ENCODE results near the gene CREB5.
"Not testable (repeated sequence)": the region's sequence is repeated elsewhere in the genome, so short reads cannot be mapped to it uniquely, and the experiment has no call there.

CREB5 gene

DNA sequence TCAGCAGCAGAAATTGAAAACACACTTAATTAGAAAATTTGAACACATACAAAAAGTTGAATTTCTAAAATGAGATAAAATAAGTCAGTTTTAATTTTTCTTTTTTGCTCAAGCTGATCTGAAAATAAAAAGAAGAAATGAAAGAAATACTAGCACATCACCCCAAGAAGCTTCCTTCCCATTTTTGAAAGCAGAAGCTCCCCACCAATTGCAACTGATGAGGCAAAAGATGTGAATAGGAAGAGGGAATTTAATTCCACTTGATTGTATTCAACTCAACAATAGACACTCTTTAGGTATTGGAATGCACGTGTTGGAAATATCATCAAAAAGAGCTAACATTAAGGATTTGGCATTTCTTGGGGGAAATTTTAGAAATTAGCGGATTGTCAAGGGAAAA, 370.0 kb downstream of the CREB5 start:
- no peak for TF ChIP-seq CTCF (IDR thresholded peaks at IDR 0.05; ENCODE audit: insufficient read depth, missing control alignments)
- DNase-seq (ENCODE audit: insufficient read length, low spot score) = no peak
- FAIRE-seq = no peak

- DNase-seq (ENCODE audit: insufficient read length, low spot score) (no peak), FAIRE-seq (no peak)
- no peak for TF ChIP-seq CTCF (IDR thresholded peaks at IDR 0.05; ENCODE audit: insufficient read depth, missing control alignments)
Measured at GRCh38 chr7:28784171-28784902, 372.0 kb downstream of the CREB5 start.

GRCh38 chr7:28785041-28785995, 373.0 kb downstream of the CREB5 start:
- no peak for FAIRE-seq
- no peak for DNase-seq (ENCODE audit: insufficient read length, low spot score)
- TF ChIP-seq CTCF (IDR thresholded peaks at IDR 0.05; ENCODE audit: insufficient read depth, missing control alignments) = no peak

DNA sequence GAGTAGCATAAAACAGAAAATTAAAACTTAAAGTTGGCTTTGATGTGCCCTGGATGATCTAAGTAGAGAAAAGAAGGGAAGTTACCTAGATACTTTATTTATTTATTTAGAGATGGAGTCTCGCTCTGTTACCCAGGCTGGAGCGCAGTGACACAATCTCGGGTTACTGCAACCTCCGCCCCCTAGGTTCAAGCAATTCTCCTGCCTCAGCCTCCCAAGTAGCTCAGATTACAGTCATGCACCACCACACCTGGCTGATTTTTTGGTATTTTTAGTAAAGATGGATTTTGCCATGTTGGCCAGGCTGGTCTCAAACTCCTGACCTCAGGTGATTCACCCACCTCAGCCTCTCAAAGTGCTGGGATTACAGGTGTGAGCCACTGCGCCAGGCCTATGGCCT, 373.8 kb downstream of the CREB5 start:
- not testable (repeated sequence) for DNase-seq (ENCODE audit: insufficient read length, low spot score); FAIRE-seq

DNA sequence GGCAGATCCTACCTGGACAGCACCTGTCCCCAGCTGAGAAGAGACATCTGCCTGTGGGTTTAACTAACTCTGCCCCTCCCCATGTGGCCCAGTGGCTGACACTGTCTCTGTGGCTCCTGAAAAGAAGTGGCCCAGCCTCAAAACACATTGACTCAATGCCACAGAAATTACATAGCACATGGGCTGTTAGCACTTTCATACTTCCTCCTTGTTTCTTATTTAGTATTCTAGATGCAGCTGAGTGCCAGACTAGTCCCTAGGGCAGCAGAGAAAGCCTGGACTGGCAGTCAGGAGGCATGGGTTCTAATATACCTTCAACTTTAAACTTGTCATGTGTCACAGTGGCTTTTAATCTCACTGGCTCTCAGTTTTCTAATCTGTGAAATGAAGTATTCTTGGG, 374.8 kb downstream of the CREB5 start:
- TF ChIP-seq CTCF (IDR thresholded peaks at IDR 0.05; ENCODE audit: insufficient read depth, missing control alignments) = no peak
- FAIRE-seq = no peak
- DNase-seq (ENCODE audit: insufficient read length, low spot score) = no peak

DNA sequence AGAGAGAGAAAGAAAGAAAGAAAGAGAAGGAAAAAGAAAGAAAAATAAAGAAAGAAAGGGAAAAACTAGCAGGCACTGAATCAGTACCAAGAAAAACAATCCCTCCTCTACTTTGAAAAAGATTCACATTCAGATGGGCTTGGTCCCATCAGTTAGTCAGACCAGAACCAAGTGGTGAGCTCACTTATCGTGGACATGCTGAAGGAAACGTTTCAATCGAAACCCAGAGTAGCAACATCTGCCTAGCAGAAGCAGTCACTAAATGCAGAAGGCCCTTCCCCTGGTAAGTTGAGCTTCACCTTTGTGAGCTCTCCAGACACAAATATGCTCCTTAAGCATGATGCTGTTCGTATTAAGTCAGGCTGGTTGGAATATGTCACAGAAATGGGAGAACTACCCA, 378.1 kb downstream of the CREB5 start:
- no peak for FAIRE-seq
- TF ChIP-seq CTCF (IDR thresholded peaks at IDR 0.05; ENCODE audit: insufficient read depth, missing control alignments) = no peak
- no peak for DNase-seq (ENCODE audit: insufficient read length, low spot score)

DNA sequence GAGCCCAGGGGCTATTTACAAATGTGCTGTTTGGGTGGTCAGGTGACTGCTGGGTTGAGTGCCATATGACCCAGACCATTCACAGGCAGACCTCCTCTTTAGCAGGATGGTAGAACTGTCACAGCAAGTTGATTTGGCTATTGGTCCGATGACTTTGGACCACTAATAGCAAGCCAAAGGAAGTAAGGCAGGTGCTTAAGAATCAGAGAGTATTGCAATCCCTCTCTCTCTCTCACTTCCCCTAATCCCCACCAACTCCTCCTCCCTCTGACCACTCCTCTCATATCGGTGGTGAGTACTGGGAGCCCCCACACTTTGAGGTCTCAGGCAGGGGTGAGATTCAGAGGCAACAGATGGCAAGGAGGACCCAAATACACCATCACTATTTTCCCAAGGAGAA, 380.5 kb downstream of the CREB5 start:
- no peak for FAIRE-seq
- DNase-seq (ENCODE audit: insufficient read length, low spot score) = no peak
- no peak for TF ChIP-seq CTCF (IDR thresholded peaks at IDR 0.05; ENCODE audit: insufficient read depth, missing control alignments)

Data from D721Med (cell line).